KMS-11 (cell line): ENCODE data around the gene PEX26.

Experiments used
- H2AFZ ChIP-seq: fragments of 200-600 bp; sonication (generic); 2 replicates; pipeline ENCODE4 v1.6.1; 2016; ENCODE audit warnings: antibody characterized with exemption, mixed run types, low read depth
- H3K27ac ChIP-seq: fragments of 200-600 bp; sonication (generic); 2 replicates; pipeline ENCODE4 v1.6.1; 2016; ENCODE audit warnings: mild to moderate bottlenecking, mixed run types
- H3K27me3 ChIP-seq: fragments of 200-600 bp; sonication (generic); 2 replicates; pipeline ENCODE4 v1.6.1; 2017; ENCODE audit warnings: mild to moderate bottlenecking, low read depth, mixed run types, moderate library complexity; ENCODE audit not compliant: insufficient read depth
- H3K36me3 ChIP-seq: fragments of 200-600 bp; sonication (generic); 2 replicates; pipeline ENCODE4 v1.6.1; 2017; ENCODE audit warnings: mild to moderate bottlenecking, mixed run types; ENCODE audit not compliant: insufficient read depth
- H3K4me1 ChIP-seq: fragments of 200-600 bp; sonication (generic); 2 replicates; pipeline ENCODE4 v1.6.1; 2016; ENCODE audit warnings: mild to moderate bottlenecking, low read depth, mixed run types; ENCODE audit not compliant: poor library complexity, severe bottlenecking
- H3K4me2 ChIP-seq: fragments of 200-600 bp; sonication (generic); 2 replicates; pipeline ENCODE4 v1.7.0; 2016; ENCODE audit warnings: mild to moderate bottlenecking, mixed run types
- H3K4me3 ChIP-seq: fragments of 200-600 bp; sonication (generic); IDR thresholded peaks from 2 replicates; pipeline ENCODE4 v1.6.1; 2017; ENCODE audit warnings: low read depth, low read length, mixed read lengths; ENCODE audit not compliant: insufficient read depth
- H3K79me2 ChIP-seq: fragments of 200-600 bp; sonication (generic); 2 replicates; pipeline ENCODE4 v1.6.1; 2016; ENCODE audit warnings: low read depth, mixed run types; ENCODE audit not compliant: insufficient read depth
- H3K9ac ChIP-seq: fragments of 200-600 bp; sonication (generic); 2 replicates; pipeline ENCODE4 v1.6.1; 2016; ENCODE audit warnings: mild to moderate bottlenecking, mixed run types
- H4K20me1 ChIP-seq: fragments of 200-600 bp; sonication (generic); 2 replicates; pipeline ENCODE4 v1.6.1; 2016; ENCODE audit warnings: mild to moderate bottlenecking, mixed run types; ENCODE audit not compliant: insufficient read depth
- CTCF ChIP-seq: fragments of 200-600 bp; sonication (generic); conservative IDR thresholded peaks from 2 replicates; pipeline ENCODE4 v1.6.1; 2017; ENCODE audit warnings: low read depth, mild to moderate bottlenecking, antibody characterized with exemption, low read length, moderate library complexity, mixed read lengths

The PEX26 gene

GRCh38 chr22:18077639-18078328, at the start of gene PEX26:
Gene PEX26, plus strand, starts transcription at chr22:18077990. Its CDS starts 387 bp downstream, at chr22:18078377.
- H3K4me1 ChIP-seq: peaks cover 34% of the 10 kb centered on the region
- TF ChIP-seq CTCF: no peak
- H3K4me2 ChIP-seq: peak within 1 kb of the TSS; percentile 87
- H3K36me3 ChIP-seq: no peaks in the 10 kb centered on the region
- peak within 1 kb of the TSS; percentile 88 for H3K9ac ChIP-seq
- H3K27me3 ChIP-seq: no peaks in the 10 kb centered on the region
- peak within 1 kb of the TSS; percentile 51 for H3K27ac ChIP-seq
- H4K20me1 ChIP-seq: no peaks in the 10 kb centered on the region
- H3K79me2 ChIP-seq: peaks cover 36% of the 10 kb centered on the region; the same call in 1 of the 2 replicates
- H2AFZ ChIP-seq: peak within 1 kb of the TSS; percentile 50; the same call in 1 of the 2 replicates
- no peak within 1 kb of the TSS for H3K4me3 ChIP-seq

- Histone ChIP-seq H3K9ac (no peak overlapping the region), H4K20me1 (no peaks in the 10 kb centered on the region), H3K36me3 (no peaks in the 10 kb centered on the region), H3K4me3 (no peak overlapping the region), H3K27me3 (no peaks in the 10 kb centered on the region), H2AFZ (peak overlapping the region; percentile 57), H3K79me2 (no peaks in the 10 kb centered on the region), H3K27ac (peak overlapping the region; percentile 48), H3K4me2 (peak overlapping the region; percentile 56), H3K4me1 (peaks cover 30% of the 10 kb centered on the region)
- TF ChIP-seq CTCF: no peak
Observed at GRCh38 chr22:18028817-18029527, 48.8 kb upstream of the PEX26 start.

GRCh38 chr22:18029686-18030267, 48.0 kb upstream of the PEX26 start:
- Histone ChIP-seq H3K4me3 (no peak overlapping the region), H3K79me2 (no peaks in the 10 kb centered on the region), H3K4me1 (peaks cover 30% of the 10 kb centered on the region), H2AFZ (peak overlapping the region; percentile 57; the same call in 1 of the 2 replicates), H4K20me1 (no peaks in the 10 kb centered on the region), H3K4me2 (peak overlapping the region; percentile 56), H3K36me3 (no peaks in the 10 kb centered on the region), H3K27ac (peak overlapping the region; percentile 48), H3K9ac (no peak overlapping the region), H3K27me3 (no peaks in the 10 kb centered on the region)
- no peak for TF ChIP-seq CTCF

GRCh38 chr22:18031695-18032454, 45.9 kb upstream of the PEX26 start:
- H3K9ac ChIP-seq: no peak overlapping the region
- H3K27ac ChIP-seq: no peak overlapping the region
- no peak overlapping the region for H3K4me3 ChIP-seq
- H3K27me3 ChIP-seq: no peaks in the 10 kb centered on the region
- no peak overlapping the region for H2AFZ ChIP-seq
- no peak for TF ChIP-seq CTCF
- H3K36me3 ChIP-seq: no peaks in the 10 kb centered on the region
- no peaks in the 10 kb centered on the region for H4K20me1 ChIP-seq
- no peaks in the 10 kb centered on the region for H3K79me2 ChIP-seq
- H3K4me2 ChIP-seq: no peak overlapping the region
- H3K4me1 ChIP-seq: peaks cover 30% of the 10 kb centered on the region
